Endothelial cell of umbilical vein (primary cell): ENCODE measurements around the gene BMP8A. TPM values are rescaled to one million over a fixed set of nuclear protein-coding genes. Genes with fewer than 3 reads are reported as not detected.

Experiments used
- BruUV-seq: library from RNA; stranded (reverse); fragments of 400-500 nt; replicated peaks from 2 replicates; lab custom pipeline; 2021; lab: Mats Ljungman, UMichigan
- CTCF ChIA-PET: fragments of 300-600, 350-600 bp; sonication (Branson Sonifier 250); formaldehyde crosslinking; loops from one replicate; lab custom pipeline; 2021; ENCODE audit warnings: antibody characterized with exemption, inconsistent platforms; lab: Charles Lee
- POLR2A ChIA-PET: fragments of 300-600, 350-600 bp; sonication (Branson Sonifier 250); formaldehyde crosslinking; loops from one replicate; lab custom pipeline; 2021; ENCODE audit warnings: antibody characterized with exemption, inconsistent platforms; lab: Charles Lee
- DNase-seq: peaks from one replicate; pipeline ENCODE4 v3.0.0-alpha.2; 2011; ENCODE audit warnings: low read depth, low spot score
- FAIRE-seq: peaks from 2 replicates; lab custom pipeline; 2011; peaks lifted over from hg19 to GRCh38; lab: Jason Lieb, UNC
- H2AFZ ChIP-seq: 2 replicates; pipeline ENCODE4 v1.6.0; 2012; ENCODE audit warnings: low read depth, low read length, control low read depth, inconsistent platforms
- H3K27ac ChIP-seq: 2 replicates; pipeline ENCODE4 v1.5.1; 2011; ENCODE audit warnings: low read depth, mild to moderate bottlenecking, control low read depth, low read length, moderate library complexity; ENCODE audit not compliant: insufficient read depth
- H3K27me3 ChIP-seq, 2 experiments: 2 replicates each; pipeline versions ENCODE4 v1.6.0 to v1.6.1; 2011; ENCODE audit warnings: low read length in 2 of 2, mixed read lengths in 1 of 2; ENCODE audit not compliant: control insufficient read depth in 2 of 2, insufficient read depth in 2 of 2
- H3K36me3 ChIP-seq, 2 experiments: 2 replicates in 1 of 2; 3 replicates in 1 of 2; pipeline ENCODE4 v1.5.1; 2011; ENCODE audit warnings: low read length in 2 of 2, mild to moderate bottlenecking in 1 of 2, moderate library complexity in 1 of 2; ENCODE audit not compliant: control insufficient read depth in 2 of 2, insufficient read depth in 2 of 2; ENCODE audit errors: extremely low read depth in 1 of 2
- H3K4me1 ChIP-seq: 3 replicates; pipeline ENCODE4 v1.5.1; 2011; ENCODE audit warnings: mild to moderate bottlenecking, low read length; ENCODE audit not compliant: control insufficient read depth, insufficient read depth; ENCODE audit errors: extremely low read depth
- H3K4me2 ChIP-seq: 2 replicates; pipeline ENCODE4 v1.6.1; 2011; ENCODE audit warnings: low read length, control low read depth, mixed read lengths; ENCODE audit not compliant: insufficient read depth
- H3K4me3 ChIP-seq, 3 experiments: fragments of 200-600 bp in 1 of 3; sonication (generic), shearing (Covaris generic) in 1 of 3; replicated peaks in 1 of 3; 2 replicates each; pipeline ENCODE4 v1.5.1; 2011 to 2016; ENCODE audit warnings: control low read depth in 3 of 3, low read length in 3 of 3, mild to moderate bottlenecking in 2 of 3, inconsistent platforms in 1 of 3, low read depth in 1 of 3, moderate library complexity in 1 of 3; ENCODE audit not compliant: insufficient read depth in 1 of 3
- H3K79me2 ChIP-seq: 2 replicates; pipeline ENCODE4 v1.6.0; 2012; ENCODE audit warnings: low read length, inconsistent platforms; ENCODE audit not compliant: control insufficient read depth, insufficient read depth
- H3K9ac ChIP-seq: replicated peaks from 2 replicates; pipeline ENCODE3; 2011; ENCODE audit warnings: low read length, control low read depth; ENCODE audit not compliant: insufficient read depth; ENCODE audit errors: extremely low read depth
- H3K9me1 ChIP-seq: replicated peaks from 3 replicates; pipeline ENCODE4 v1.6.0; 2011; ENCODE audit warnings: mild to moderate bottlenecking, low read length; ENCODE audit not compliant: control insufficient read depth, insufficient read depth; ENCODE audit errors: extremely low read depth
- H3K9me3 ChIP-seq: replicated peaks from 2 replicates; pipeline ENCODE4 v1.5.1; 2012; ENCODE audit warnings: low read length, inconsistent platforms; ENCODE audit not compliant: control insufficient read depth, insufficient read depth
- H4K20me1 ChIP-seq: replicated peaks from 2 replicates; pipeline ENCODE3; 2011; ENCODE audit warnings: mild to moderate bottlenecking, low read length; ENCODE audit not compliant: control insufficient read depth, insufficient read depth; ENCODE audit errors: extremely low read depth
- EZH2 ChIP-seq: IDR thresholded peaks from 2 replicates; pipeline ENCODE4 v1.6.1; 2012; ENCODE audit warnings: borderline replicate concordance, low read depth, mild to moderate bottlenecking, moderate library complexity, low read length, inconsistent platforms; ENCODE audit not compliant: severe bottlenecking
- FOS ChIP-seq: IDR thresholded peaks from 2 replicates; pipeline ENCODE4 v1.6.1; 2011; ENCODE audit warnings: mild to moderate bottlenecking, low read length, moderate library complexity, borderline replicate concordance; ENCODE audit not compliant: insufficient read depth
- GATA2 ChIP-seq: IDR thresholded peaks from 2 replicates; pipeline ENCODE4 v1.7.0; 2011; ENCODE audit warnings: low read depth, mild to moderate bottlenecking, moderate library complexity, mixed read lengths, low read length; ENCODE audit not compliant: insufficient read length, insufficient read depth
- JUN ChIP-seq: IDR thresholded peaks from 2 replicates; pipeline ENCODE4 v1.6.1; 2011; ENCODE audit warnings: borderline replicate concordance, low read depth; ENCODE audit not compliant: insufficient read length, insufficient read depth
- MYC ChIP-seq: IDR thresholded peaks from one replicate; pipeline ENCODE4 v1.6.1; 2011; ENCODE audit warnings: mild to moderate bottlenecking, low read depth, low read length
- POLR2A ChIP-seq: IDR thresholded peaks from 2 replicates; pipeline ENCODE4 v1.6.1; 2012; ENCODE audit warnings: low read depth, mild to moderate bottlenecking, control low read depth, low read length
- POLR2AphosphoS5 ChIP-seq: IDR thresholded peaks from 2 replicates; pipeline ENCODE4 v1.6.1; 2012; ENCODE audit warnings: low read depth, mild to moderate bottlenecking, control low read depth, low read length, moderate library complexity; ENCODE audit not compliant: insufficient read depth
- dilution Hi-C: fragments of 300-500 bp; cut with MboI; formaldehyde crosslinking; loops from one replicate; pipeline ENCODE4 v1.15.0; 2019; ENCODE audit warnings: low sequenced_read_pairs; ENCODE audit not compliant: extremely low pct_ligation_motif_present
- intact Hi-C: fragments of 100-400 bp; cut with micrococcal nuclease; formaldehyde crosslinking; loops from one replicate; pipeline ENCODE4 v1.10.0; 2022
- polyA plus RNA-seq, 4 experiments: library from polyadenylated mRNA; depleted of rRNA in 3 of 4; stranded (reverse) in 3 of 4; unstranded in 1 of 4; fragments of >200 nt; gene quantifications; 2 replicates each; pipeline versions ENCODE4 v1.2.1 to v1.2.3, GENCODE V29; 2011 to 2012; ENCODE audit warnings: missing spikeins in 1 of 4
- total RNA-seq: library from RNA; stranded (reverse); gene quantifications from 2 replicates; pipeline ENCODE4 v1.2.3, GENCODE V29; 2021
- TF ChIP-seq, protein P1 (sequence below), 2 donors: IDR thresholded peaks; 1 replicate in 1 of 2; 2 replicates in 1 of 2; pipeline ENCODE4 v1.5.1; 2011; ENCODE audit warnings: low read length in 2 of 2, mild to moderate bottlenecking in 2 of 2, moderate library complexity in 2 of 2, control low read depth in 1 of 2, inconsistent platforms in 1 of 2, low read depth in 1 of 2; ENCODE audit not compliant: insufficient read depth in 1 of 2; ENCODE audit errors: extremely low read depth in 1 of 2
- TF ChIP-seq, protein P2 (sequence below): IDR thresholded peaks from 2 replicates; pipeline ENCODE4 v1.6.1; 2011; ENCODE audit not compliant: insufficient read depth, insufficient read length

Gene BMP8A
- total and polyA plus RNA-seq, 2 donors (not counting 3 experiments of a cell fraction or from before 2014, with no cell fraction given), result 0.25 to 0.44 TPM

DNA sequence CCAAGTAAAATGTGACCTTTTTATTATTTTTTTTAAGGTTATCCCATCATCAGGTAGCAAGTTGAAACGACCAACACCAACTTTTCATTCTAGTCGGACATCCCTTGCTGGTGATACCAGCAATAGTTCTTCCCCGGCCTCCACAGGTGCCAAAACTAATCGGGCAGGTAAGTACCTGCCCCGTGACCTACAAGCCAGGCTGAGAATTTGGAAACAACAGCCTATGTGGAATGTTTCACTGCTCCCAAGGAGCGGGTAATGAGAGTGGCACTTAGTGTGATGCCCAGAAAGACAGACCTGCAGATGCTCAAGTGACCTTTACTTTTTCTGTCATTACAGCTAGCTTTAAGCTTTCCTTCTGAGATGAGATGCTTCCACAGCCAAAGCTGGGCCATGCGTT lies 6.9 kb upstream of the BMP8A start:
- Histone ChIP-seq H2AFZ (no peak overlapping the region), H3K9ac (no peak overlapping the region), H4K20me1 (no peaks in the 10 kb centered on the region), H3K27ac (no peak overlapping the region), H3K36me3 (peaks cover 25 to 40% of the 10 kb centered on the region in 2 experiments), H3K79me2 (no peaks in the 10 kb centered on the region), H3K4me1 (no peaks in the 10 kb centered on the region), H3K27me3 (no peaks in the 10 kb centered on the region), H3K4me2 (no peak overlapping the region), H3K9me3 (no peaks in the 10 kb centered on the region), H3K9me1 (no peaks in the 10 kb centered on the region), H3K4me3 (no peak overlapping the region)
- intact Hi-C loops, result no loop called here
- DNase-seq (no peak), FAIRE-seq (no peak)
- ChIA-PET CTCF (interaction anchor here (1.0 kb wide), 1 partner anchor 54 kb away, joined by 3 read pairs; no protein-coding TSS in a partner anchor), POLR2A (no interaction called here)
- dilution Hi-C loops, result no loop called here
- no peak for TF ChIP-seq EZH2
- TF ChIP-seq, protein P1, sequence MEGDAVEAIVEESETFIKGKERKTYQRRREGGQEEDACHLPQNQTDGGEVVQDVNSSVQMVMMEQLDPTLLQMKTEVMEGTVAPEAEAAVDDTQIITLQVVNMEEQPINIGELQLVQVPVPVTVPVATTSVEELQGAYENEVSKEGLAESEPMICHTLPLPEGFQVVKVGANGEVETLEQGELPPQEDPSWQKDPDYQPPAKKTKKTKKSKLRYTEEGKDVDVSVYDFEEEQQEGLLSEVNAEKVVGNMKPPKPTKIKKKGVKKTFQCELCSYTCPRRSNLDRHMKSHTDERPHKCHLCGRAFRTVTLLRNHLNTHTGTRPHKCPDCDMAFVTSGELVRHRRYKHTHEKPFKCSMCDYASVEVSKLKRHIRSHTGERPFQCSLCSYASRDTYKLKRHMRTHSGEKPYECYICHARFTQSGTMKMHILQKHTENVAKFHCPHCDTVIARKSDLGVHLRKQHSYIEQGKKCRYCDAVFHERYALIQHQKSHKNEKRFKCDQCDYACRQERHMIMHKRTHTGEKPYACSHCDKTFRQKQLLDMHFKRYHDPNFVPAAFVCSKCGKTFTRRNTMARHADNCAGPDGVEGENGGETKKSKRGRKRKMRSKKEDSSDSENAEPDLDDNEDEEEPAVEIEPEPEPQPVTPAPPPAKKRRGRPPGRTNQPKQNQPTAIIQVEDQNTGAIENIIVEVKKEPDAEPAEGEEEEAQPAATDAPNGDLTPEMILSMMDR (IDR thresholded peaks at IDR 0.05; ENCODE audit: extremely low read depth in 1 of 2, insufficient read depth in 1 of 2, low read depth in 1 of 2, low read length in 2 of 2), result no peak
- TF ChIP-seq FOS, result no peak
- no TSS peak for BruUV-seq

DNA sequence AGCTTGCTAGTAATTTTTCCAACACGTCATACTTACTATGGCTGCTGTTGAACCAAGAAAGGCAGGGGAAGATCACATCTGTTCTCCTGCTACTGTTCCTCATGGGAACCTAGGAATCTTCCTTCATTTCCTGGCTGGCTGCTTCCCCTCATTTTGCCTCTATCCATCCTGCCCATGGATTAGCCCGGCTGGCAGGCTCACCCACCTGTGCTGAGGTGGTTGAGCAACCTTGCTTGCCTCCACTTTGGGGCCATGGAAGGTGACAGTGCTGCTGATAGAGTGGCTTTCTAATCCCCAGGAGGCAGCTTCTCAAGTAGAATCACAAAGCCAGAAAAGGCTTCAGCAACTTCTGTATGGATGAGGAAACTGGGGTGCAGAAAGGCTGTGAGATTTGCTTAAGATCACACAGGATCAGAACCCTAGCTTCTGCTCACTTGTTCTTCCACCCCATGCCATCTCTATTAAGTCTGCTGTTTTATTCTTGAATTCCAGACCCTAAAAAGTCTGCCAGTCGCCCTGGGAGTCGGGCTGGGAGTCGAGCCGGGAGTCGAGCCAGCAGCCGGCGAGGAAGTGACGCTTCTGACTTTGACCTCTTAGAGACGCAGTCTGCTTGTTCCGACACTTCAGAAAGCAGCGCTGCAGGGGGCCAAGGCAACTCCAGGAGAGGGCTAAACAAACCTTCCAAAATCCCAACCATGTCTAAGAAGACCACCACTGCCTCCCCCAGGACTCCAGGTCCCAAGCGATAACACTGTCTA lies 6.2 kb upstream of the BMP8A start:
- no peak overlapping the region for H2AFZ ChIP-seq
- FAIRE-seq, result no peak
- no peaks in the 10 kb centered on the region for H4K20me1 ChIP-seq
- intact Hi-C loops (no loop called here), dilution Hi-C loops (no loop called here)
- DNase-seq, result no peak
- no peak overlapping the region for H3K4me2 ChIP-seq
- no peak for TF ChIP-seq POLR2AphosphoS5
- TF ChIP-seq, protein P1 (IDR thresholded peaks at IDR 0.05; ENCODE audit: extremely low read depth in 1 of 2, insufficient read depth in 1 of 2, low read depth in 1 of 2, low read length in 2 of 2), result no peak
- no peak for TF ChIP-seq EZH2
- TF ChIP-seq, protein P2, sequence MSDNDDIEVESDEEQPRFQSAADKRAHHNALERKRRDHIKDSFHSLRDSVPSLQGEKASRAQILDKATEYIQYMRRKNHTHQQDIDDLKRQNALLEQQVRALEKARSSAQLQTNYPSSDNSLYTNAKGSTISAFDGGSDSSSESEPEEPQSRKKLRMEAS, result no peak
- TF ChIP-seq JUN, result no peak
- no peak for TF ChIP-seq FOS
- no peak for TF ChIP-seq POLR2A
- no peak for TF ChIP-seq MYC
- no peak for TF ChIP-seq GATA2
- no peaks in the 10 kb centered on the region for H3K9me3 ChIP-seq
- BruUV-seq, result no TSS peak
- no peak overlapping the region for H3K4me3 ChIP-seq
- no peak overlapping the region for H3K27ac ChIP-seq
- H3K79me2 ChIP-seq, result no peaks in the 10 kb centered on the region
- peaks cover 23 to 37% of the 10 kb centered on the region in 2 experiments for H3K36me3 ChIP-seq
- H3K4me1 ChIP-seq, result no peaks in the 10 kb centered on the region
- H3K9me1 ChIP-seq, result no peaks in the 10 kb centered on the region
- H3K27me3 ChIP-seq, result no peaks in the 10 kb centered on the region
- CTCF ChIA-PET, result interaction anchor here (1.0 kb wide), 1 partner anchor 54 kb away, joined by 3 read pairs; no protein-coding TSS in a partner anchor
- no peak overlapping the region for H3K9ac ChIP-seq
- POLR2A ChIA-PET, result no interaction called here
